ENCODE measurements around the gene KRT85.

Gene KRT85

DNA sequence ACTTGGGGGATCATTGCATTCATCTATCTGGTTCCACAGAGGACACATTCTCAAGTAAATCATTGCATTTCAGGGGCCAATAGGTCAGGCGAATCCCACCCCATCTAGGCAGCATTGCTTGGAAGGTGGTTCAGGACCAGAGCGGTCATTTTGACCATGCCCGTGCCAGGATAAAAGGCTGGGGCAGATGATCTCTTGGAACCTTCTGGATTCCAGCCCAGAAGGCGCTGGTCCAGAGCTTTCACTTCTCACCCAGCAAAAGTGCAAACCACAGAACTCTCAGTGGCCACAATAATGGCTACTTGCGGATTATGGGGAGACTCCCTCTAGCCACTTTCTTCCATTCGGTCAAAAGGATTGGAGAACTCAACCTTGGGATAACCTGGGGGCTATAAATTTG lies 595 bp upstream of the KRT85 start:
- DNase-seq (ENCODE audit: low spot score): no peak

DNA sequence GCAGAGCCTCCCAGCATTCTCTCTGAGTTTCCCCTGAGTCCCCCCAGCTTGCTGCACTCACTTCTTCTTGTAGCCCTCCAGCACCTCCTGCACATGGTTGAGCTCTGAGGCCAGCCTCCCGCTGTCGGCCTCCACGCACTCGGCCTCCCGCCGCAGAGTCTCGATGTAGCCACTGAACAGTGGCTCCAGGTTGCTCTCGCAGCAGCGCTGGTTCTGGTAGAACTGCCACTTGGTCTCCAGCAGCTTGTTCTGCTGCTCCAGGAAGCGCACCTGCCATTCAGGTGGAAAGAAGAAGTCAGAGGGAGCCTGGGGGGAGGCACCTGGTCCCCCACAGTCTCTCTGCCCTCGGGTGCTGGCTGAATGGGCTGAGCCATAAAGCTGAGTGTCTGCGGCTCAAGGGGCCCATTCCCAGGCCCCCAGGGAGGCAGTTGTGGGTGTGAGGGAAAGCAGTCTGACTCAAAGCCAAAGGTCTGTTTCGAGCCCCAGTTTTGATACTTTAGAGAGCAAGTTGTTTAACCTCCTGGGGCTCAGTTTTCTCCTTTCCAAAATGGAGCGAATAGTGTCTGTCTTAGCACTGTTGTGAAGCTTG lies 2.3 kb downstream of the KRT85 start:
- DNase-seq (ENCODE audit: low spot score): no peak

DNA sequence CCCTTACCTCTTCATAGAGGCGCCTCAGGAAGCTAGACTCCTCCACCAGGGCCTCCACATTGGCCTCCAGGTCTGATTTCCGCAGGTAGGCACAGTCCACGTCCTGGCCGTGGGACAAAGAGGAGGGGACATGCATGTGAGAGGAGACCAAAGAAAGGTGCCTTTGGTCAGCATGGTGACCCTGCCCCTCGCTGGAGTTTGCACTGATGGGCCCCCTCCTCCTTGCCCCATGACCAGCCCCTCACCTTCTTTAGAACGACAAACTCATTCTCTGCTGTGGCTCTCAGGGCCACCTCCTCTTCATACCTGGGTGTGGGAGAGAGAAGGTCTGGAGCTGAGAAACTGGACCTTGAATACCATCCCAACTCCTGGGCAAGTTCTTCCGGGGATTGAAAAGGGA lies 3.2 kb downstream of the KRT85 start:
- no peak for DNase-seq (ENCODE audit: low spot score)

DNA sequence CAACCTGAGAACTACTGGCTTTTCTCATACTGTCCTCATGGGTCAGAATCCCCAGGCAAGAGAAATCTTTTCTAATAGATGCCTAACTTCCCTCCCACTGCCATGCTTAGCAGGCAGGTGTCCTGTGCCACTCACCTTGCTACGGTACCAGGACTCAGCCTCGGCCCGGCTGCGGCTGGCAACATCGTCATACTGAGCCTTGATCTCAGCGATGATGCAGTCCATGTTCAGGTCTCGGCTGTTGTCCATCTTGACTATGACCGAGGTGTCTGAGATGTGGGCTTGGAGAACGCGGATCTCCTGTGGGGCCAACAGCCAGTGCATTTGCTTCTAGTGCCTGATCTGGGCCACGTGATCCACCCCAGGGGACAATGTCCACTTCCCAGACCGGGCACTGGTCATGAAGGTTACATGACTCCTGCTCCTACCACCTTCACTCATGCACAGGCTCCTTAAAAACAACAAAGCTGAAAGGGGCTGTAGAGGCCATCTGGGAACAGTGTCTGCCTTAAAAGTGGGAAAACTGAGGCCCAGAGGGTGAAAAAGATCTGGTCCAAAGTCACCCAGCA lies 4.1 kb downstream of the KRT85 start:
- no peak for DNase-seq (ENCODE audit: low spot score)

DNA sequence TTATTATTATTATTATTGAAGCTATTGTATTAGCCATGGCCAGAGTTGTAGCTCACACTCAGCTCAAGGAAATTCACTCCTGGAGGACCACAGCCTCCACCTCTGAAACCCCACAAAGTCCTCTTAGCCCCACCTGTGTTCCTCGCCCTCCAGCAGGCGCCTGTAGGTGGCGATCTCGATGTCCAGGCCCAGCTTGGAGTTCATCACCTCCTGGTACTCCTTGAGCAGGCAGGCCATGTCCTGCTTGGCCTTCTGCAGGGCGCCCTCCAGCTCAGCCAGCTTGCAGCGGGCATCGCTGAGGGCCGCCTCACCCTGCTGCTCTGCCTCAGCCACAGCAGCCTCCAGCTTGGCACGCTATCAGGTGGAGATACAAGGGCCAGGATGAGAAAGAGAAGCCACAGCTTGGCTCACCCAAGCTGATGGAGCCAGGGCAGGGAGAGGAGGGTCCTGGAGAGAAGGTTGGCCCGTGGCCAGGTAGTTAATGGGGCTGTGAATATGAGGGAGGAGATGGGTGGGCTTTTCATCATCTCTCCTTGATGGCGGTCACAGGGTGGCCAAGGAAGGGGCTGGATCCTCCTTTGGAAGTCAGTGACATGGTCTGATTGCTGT lies 5.1 kb downstream of the KRT85 start:
- DNase-seq (ENCODE audit: low spot score): no peak

DNA sequence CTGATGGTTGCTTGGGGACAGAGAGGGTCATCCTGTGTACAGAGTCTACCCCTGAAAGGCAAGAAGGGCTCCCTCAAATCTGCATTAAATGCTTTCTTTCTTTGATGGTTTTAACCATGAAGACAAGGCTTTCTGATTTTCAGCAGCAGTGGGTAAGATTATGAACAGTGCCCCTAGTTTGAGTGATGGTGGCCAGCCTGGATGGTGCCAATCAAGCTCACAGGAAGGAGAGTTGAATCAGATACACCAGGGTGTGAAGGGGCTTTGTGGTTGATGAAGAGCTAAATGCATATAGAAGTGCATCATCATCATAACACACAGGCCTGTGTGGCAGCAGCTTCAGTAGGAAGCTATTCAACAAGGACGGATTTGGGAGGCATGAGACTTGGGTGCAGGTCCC lies 5.7 kb downstream of the KRT85 start:
- DNase-seq (ENCODE audit: low spot score): no peak

DNA sequence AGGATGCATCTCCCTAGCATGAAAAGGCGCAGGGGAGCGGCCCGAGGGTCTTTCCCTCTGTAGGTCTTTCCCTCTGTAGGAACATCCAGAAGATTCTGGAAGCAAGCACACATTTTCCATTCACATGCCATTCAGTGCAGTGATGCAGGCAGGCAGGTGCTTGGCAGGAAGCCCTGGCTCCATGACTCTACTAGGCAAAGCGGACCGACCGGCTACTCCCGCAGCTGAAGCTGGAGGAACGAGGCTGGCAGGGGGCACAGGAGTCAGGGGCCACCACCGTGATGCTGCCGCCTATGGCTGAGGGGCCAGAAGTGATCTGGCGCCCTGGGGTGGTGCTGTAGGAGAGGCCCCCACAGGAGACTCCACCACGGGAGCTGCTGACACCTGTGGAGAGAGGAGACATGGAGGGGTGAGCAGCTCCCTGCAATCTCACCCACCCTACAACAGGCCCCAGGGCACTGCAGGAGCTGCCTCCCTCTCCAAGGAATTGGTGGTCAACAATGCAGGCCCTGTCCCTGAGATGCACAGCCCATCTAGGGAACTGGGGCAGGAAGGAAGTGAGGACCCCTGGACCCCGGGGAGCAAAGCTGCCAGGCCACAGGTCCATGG lies 6.5 kb downstream of the KRT85 start:
- no peak for DNase-seq (ENCODE audit: low spot score)

DNA sequence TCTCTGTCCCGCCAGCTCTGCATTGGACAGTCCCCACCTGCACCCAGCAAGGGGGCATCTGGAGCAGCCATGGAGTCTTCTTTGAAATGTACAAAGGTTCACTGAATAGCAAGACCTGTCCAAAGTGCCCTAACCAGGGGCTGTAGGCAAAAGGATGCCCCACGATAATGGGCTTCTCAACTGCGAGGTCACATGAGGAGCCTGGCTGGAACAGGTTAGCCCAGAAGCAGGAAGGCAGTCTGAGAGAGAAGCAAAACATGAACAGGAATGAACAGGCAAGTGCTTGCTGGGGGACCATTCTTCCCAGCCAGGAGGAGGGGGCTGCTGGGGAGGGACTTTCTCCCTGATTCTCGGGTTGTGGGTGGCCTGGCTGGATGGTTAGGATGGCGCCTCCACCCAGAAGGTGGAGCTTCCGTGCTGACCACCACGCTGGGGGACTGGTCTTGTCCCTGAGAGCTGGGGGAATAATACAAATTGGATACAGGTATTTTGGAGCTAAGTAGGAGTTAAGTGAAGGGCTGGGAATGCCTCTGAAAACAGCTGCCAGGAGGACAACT lies 7.1 kb downstream of the KRT85 start:
- no peak for DNase-seq (ENCODE audit: low spot score)

DNA sequence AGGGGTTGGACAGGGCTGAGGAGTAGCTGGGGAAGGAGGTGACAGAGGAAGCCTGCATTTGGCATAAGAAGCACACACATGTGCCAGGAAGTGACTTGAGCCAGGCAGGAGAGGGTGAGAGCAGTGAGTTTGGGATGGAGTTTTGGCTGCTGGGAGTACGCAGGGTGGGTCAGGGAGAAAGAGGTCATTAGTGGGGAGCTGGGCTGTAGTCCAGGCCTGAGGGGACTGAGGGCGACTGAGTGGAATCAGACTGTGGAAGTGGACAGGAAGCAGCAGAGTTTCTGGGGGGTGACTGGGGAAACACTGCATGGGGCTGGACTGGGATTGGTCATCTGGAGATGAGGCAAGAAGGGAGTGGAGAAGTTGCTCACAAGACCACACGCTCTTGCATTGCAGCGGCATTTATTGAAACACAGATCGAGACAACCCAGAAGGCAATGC lies 7.6 kb downstream of the KRT85 start:
- no peak for DNase-seq (ENCODE audit: low spot score)

DNA sequence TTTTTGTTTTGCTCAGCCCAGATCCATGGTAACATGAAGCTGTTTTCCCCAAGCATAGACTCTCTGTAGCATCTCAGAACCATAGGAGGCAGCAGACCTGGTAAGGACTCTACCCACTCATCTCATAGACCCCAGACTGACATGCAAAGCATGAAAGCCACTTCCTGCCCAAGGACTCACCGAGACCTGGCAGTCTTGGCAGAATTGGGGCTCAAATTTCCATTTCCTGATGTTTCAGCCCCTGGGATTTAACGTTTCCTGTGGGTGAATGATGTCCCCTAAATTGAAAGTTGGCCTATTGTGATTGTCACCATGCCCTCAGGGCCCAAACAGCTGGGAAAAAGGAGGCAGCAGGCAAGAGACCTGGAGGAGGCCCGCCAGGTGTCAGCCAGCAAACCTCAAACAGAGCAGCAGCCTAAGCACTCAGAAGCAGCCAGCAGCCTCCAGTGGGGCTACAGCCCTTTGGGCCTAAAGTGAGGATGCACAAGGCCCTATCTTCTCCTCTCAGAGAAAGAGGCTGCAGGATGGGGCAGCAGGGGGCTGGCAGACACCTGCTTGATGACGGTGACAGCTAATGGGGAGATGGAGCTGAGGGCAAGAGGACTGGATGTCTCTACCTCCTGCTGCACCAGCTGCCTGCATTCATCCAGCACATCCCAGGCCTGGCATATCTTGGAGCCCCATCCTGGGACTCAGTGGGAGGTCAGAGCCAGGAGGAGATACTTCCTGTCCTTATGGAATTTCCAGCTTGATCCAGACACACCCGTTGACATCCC lies 8.5 kb downstream of the KRT85 start:
- DNase-seq (ENCODE audit: low spot score): no peak

DNA sequence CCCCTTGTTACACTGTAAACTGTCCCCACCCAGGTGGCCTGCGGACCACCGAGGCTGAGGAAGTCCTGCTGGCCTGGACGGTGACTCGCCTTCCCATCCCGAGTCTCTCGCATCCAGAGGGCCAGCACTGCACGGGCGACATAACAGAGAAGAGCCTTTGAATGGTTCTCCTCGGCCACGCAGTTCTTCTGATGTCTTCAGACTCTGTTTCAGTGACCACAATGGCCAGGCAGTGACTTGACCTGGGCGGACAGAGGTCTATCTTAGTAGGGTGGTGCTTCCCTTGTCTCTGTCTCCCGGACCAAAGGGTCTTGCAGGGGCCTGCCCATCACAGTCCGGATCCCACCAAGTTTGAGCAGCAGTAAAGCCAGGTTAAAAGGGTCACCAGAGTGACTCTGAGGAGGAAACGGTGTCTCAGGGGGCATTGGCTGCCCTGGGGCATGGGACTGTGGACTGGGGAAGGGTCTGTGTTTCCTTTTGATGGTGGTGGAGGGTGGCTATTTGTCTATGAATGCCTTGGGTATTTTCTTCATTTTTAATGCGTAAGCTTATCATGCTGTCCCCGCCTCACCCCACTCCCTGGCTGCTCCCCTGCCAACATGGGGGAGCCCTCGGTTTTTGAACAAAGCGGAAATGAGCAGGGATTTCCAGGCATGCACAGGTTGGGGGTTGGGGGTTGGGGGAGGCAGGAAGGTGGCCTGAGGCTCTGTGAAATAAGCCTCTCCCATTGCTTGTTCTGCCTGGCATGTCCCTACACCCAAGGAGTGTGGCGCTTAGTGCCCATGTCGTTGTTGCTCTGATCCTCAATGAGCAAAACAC lies 10.3 kb downstream of the KRT85 start:
- no peak for DNase-seq (ENCODE audit: low spot score)

DNA sequence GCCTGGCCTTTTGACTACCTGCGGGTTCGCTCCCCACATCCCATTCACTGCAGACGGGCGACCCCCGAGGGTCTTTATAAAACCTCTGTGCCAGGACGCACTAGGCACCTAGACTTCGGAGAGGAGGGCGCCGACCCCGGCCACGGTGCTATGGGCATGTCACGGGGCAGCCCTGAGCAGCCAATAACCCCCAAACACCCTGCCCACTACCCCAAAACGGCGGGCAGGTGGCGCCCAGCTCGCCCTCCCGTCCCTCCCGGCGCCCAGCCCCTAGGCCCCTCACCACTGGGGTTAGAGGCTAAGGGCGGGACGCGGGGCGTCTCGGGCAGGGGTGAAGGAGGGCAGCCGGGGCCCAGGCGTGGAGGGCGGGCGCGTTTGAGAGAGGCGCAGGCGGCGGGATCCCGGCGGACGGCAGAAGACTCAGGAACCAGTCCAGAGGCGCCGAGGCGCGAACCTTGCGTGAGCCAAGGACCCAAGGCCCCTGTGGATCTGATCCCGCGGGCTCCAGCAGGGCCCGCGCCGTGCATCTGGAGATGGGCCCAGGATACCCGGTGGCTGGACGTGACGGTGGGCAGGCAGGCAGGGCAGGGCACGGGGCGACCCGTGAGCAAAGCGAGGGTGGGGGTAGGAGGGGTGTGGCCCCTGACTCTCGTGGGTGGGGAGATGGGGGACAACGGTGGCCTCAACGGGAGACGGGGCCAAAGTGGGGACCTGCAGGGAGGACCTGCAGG lies 11.1 kb downstream of the KRT85 start:
- no peak for DNase-seq (ENCODE audit: low spot score)

DNA sequence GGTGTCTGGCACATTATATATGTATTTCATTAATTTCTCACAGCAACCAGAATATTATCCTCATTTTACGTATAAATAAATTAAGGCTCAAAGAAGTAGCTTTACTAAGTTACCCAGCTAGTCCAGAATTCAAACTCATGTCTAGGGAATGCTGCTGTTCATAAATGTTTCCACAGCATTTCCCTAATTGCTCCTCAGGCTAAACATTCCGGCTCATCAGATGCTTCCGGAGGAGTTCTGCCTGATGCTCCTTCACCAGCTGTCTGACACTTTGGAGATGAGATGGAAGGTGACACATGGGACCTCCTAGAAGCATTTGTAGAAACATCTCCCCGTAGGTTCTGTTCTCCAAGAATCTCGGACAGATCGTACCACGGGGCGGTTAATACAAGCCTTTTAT lies 12.1 kb downstream of the KRT85 start:
- DNase-seq (ENCODE audit: low spot score): no peak

DNA sequence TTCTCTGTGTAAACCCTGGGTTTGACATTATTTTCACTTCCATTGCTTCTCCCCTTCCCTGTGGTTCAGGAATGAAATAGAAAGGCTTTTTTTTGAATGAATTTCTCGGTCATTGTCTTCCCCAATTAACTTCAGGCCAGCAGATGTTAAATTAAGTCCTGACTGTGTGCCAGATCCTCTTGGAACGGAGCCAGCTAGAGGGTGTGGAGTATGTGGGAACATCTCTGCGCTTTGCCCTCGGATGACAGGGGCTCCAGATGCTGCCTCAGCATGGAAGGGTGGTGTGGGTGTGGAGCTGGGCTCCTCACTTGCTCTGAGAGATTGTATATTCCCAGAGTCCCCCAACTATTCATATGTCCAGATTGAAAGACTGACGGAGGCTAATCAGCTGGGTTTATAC lies 13.1 kb downstream of the KRT85 start:
- no peak for DNase-seq (ENCODE audit: low spot score)

DNA sequence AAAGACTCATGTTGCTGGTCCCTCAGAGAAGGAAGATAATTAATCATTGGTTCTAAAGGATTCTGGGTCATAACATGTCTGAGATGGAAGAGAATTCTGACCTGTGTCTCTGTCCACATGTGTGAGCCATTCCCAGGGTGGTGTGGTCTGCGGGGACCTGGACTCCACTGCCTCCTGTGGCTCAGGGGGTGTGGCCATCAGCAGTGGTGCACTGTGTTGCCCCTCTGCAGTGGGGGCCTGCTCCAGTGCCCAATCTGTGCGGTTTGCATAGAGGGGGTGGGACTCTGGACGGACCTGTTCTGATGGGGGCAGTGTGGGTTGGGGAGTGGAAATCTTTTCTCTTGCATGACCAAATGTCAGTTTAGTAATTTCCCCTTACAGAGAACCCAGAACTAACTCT lies 13.5 kb downstream of the KRT85 start:
- no peak for DNase-seq (ENCODE audit: low spot score)

DNA sequence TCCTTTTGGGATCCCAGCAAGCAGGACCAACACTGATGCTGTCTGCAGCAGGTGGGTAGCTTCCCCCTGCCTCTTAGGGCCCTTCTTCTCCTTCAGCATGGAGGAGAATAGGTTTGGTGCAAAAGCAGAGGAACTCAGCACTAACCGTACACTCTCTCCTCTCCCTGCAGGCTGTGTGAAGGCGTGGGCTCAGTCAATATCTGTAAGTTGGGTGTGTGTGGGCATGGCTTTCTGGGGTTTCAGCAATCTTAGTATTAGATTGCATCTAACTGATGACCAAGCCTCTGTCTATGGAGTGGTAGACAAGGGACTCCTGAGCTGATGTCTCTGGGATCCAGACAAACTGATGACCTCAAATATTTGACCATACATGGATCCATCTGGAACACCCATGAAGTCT lies 14.3 kb downstream of the KRT85 start:
- no peak for DNase-seq (ENCODE audit: low spot score)

DNA sequence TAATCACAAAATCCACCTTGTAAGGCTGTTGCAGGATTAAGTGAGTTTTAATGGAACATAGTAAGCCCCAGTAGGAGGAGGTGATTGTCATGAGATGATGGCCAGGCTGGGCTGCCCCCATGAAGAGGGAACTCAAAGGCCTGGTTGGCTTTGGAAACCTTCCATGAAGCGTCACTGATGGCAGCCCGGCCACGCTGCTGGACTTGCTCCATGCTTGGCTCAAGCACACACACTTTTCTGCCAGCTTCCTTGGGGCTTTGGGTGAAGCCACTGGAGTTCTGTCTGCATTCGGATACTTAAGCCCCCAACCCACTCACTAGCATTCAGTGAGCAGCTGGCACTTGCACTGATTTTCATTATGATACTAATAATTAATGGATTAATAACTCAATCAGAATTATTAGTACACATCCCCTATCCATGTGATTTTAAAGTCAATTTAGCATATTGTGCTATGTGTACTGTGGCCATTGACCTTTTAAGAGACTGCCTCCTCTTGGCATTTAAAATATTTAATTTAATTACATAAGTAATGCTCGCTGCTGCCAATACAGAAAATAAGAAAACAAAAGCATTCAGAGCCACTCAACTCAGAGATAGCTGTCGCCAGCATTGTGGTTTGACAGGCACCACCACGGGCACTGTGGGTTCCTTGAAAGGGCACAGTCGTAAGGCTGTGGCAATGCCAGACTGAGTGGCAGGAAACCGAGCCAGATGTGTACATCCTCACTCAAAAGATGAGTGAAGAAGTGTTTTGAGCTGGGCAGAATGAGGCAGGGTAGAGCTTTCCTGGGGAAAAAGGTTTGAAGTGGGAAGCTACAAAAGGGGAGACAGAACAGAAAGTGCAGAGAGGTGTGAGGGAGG lies 15.9 kb downstream of the KRT85 start:
- DNase-seq (ENCODE audit: low spot score): peak; percentile 74

DNA sequence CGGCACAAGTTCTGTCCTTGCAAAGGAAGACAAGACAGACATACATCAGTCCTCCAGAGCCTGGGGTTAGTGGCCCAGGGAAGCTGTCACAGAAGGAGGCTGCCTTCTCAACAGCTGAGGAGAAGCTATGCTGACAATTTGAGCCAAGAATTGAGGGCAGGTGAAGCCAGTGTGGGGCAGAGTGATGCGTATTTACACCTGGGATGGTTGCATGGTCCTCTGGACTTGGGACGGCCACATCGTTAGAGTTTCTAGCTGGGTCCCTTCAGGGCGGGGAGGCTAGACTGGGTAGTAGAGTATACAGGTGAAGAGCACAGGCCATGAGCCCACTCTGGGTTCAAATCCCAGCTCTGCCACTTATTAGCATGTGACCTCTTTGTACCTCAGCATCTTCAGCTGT lies 16.5 kb downstream of the KRT85 start:
- DNase-seq (ENCODE audit: low spot score): no peak

DNA sequence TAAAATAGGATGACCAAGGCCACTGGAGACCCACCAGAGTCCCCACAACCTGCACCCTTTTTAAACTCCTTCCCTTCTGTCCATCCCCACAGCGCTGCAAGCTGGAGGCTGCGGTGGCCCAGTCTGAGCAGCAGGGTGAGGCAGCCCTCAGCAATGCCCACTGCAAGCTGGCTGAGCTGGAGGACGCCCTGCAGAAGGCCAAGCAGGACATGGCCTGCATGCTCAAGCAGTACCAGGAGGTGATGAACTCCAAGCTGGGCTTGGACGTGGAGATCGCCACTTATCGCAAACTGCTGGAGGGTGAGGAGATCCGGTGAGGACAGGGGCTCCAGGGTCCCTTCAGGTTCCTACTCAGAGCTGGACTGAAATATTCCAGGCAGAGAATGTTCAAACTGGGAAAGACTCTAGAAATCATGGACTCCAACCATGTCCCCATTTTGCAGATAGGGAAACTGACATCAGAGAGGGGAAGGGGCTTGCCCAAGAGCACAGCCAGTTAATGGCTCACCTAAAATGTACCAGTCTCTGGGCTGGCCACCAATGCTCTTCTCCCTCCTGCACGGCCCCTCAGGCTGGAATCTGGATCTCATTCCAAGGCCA lies 17.2 kb downstream of the KRT85 start:
- DNase-seq (ENCODE audit: low spot score): no peak

DNA sequence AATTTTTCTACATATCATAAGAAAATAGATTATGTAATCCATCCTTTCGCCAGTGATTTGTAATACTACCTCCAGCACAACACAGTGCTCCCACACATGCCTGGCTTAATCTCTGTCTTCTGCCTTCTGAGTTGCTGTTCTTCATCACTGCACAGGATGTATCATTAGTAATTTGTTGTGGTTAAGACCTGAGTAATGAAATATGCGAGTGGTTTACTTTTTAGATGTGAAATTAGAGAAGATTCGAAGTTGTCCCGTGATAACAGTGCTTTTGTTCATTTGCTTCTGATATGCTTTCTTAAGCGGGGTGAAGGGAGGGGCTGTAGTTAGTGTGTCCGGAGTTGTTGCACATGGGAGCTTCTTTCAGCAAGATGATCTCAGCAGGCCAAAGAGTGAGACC lies 18.1 kb downstream of the KRT85 start:
- no peak for DNase-seq (ENCODE audit: low spot score)
